ENCODE data around the gene EGFL8.
A peak's percentile ranks its signal among the peaks of the same experiment; 100 is the strongest.

The EGFL8 gene

GRCh38 chr6:32175711-32176475 lies 11.5 kb downstream of the EGFL8 start, which contains the start of gene AGPAT1:
AGPAT1 (minus strand) TSS chr6:32176084; CDS start chr6:32171496, 4,588 bp downstream.
- Histone ChIP-seq H3K9ac (ENCODE audit: low read depth in 1 of 2, low read length in 2 of 2) (peak within 1 kb of the TSS; percentile 84 to 98), H3K27me3 (ENCODE audit: control insufficient read depth in 1 of 2, insufficient read depth in 2 of 2, low read length in 2 of 2) (no peaks in the 10 kb centered on the region), H3K4me1 (ENCODE audit: control insufficient read depth in 1 of 2, insufficient read depth in 2 of 2, low read length in 2 of 2) (peaks cover 46 to 51% of the 10 kb centered on the region in 2 donors), H3K4me3 (ENCODE audit: low read depth in 1 of 2, low read length in 2 of 2) (peak within 1 kb of the TSS; percentile 85 to 91), H3K36me3 (ENCODE audit: control insufficient read depth in 1 of 2, insufficient read depth in 2 of 2, low read length in 2 of 2) (peaks cover 3 to 14% of the 10 kb centered on the region in 2 donors), H3K9me3 (ENCODE audit: control insufficient read depth in 1 of 2, low read length in 2 of 2) (no peaks in the 10 kb centered on the region), H3K27ac (ENCODE audit: low read depth, low read length) (peak within 1 kb of the TSS; percentile 94)

DNA sequence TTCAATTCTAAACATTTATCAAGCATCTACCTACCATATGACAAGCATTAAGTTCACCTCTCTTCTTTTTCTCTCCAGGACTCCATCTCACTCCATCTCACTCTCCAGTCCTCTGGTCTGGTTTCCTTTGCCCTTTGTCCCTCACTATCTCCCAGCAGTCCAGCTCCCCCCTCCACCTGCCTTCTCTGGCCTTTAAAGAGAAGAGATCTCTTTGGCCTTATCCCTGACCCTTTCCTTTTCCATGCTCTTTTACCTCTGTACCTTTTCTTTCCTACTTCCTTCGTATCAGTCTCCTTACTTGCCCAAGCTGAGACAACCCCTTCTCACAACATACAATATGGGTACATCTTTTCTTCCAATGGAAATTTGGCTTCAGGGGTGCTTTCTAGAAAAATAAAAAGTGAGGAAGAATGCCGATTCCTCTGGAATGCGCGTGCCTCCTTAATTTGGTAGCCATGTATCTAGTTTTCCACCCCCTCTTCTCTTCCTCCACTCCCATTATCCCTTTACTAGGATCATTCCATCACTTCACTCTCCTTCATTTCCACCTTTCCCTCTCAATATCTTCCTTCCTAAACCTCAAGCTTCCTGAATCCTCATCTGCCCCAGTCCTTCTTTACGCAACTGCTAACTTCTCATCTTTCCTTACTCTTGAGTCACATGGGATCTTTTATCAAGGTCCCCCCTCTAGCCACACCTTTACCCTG lies 12.2 kb downstream of the EGFL8 start:
- Histone ChIP-seq H3K9ac (ENCODE audit: low read depth in 1 of 2, low read length in 2 of 2) (peak overlapping the region; percentile 80 to 84), H3K27me3 (ENCODE audit: control insufficient read depth in 1 of 2, insufficient read depth in 2 of 2, low read length in 2 of 2) (no peaks in the 10 kb centered on the region), H3K4me3 (ENCODE audit: low read depth in 1 of 2, low read length in 2 of 2) (peak overlapping the region; percentile 78 to 85), H3K36me3 (ENCODE audit: control insufficient read depth in 1 of 2, insufficient read depth in 2 of 2, low read length in 2 of 2) (peaks cover 8 to 13% of the 10 kb centered on the region in 2 donors), H3K4me1 (ENCODE audit: control insufficient read depth in 1 of 2, insufficient read depth in 2 of 2, low read length in 2 of 2) (peaks cover 51 to 55% of the 10 kb centered on the region in 2 donors), H3K9me3 (ENCODE audit: control insufficient read depth in 1 of 2, low read length in 2 of 2) (no peaks in the 10 kb centered on the region), H3K27ac (ENCODE audit: low read depth, low read length) (peak overlapping the region; percentile 94)

DNA sequence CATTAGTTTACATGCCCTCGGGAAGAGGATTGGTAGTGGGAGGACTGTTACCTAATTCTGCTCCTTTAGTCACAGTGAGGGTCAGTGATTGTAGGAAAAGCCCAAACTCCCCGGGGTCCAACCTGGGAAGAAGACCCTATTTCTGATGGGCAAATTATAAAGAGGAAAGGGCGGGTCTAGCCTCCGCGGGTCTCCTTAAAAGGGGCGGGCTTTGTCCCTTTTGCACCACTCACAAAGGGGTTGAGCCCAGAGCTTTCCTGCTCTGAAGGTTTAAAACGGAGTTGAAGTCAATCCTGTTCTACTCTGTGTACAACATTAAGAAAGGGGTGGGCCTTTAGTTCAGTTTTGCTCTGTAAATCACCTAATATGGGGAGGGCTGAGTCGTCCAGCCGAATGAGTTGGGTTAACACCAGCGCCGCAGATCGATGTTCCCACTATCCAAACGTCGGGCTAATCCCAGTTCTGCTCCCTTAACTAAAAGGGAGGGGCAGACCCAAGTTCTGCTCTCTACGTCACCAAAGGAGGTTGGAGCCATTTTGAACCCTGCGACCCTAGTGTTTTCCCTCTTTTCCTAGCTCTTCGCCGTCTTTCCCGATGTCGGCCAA lies 12.9 kb downstream of the EGFL8 start:
- H3K27me3 ChIP-seq (ENCODE audit: control insufficient read depth in 1 of 2, insufficient read depth in 2 of 2, low read length in 2 of 2): no peaks in the 10 kb centered on the region
- peaks cover 8 to 14% of the 10 kb centered on the region in 2 donors for H3K36me3 ChIP-seq (ENCODE audit: control insufficient read depth in 1 of 2, insufficient read depth in 2 of 2, low read length in 2 of 2)
- peak overlapping the region; percentile 78 to 85 for H3K4me3 ChIP-seq (ENCODE audit: low read depth in 1 of 2, low read length in 2 of 2)
- peak overlapping the region; percentile 94 for H3K27ac ChIP-seq (ENCODE audit: low read depth, low read length)
- no peaks in the 10 kb centered on the region for H3K9me3 ChIP-seq (ENCODE audit: control insufficient read depth in 1 of 2, low read length in 2 of 2)
- peaks cover 51 to 59% of the 10 kb centered on the region in 2 donors for H3K4me1 ChIP-seq (ENCODE audit: control insufficient read depth in 1 of 2, insufficient read depth in 2 of 2, low read length in 2 of 2)
- peak overlapping the region; percentile 80 to 84 for H3K9ac ChIP-seq (ENCODE audit: low read depth in 1 of 2, low read length in 2 of 2)

- peak within 1 kb of the TSS; percentile 84 to 95 for H3K9ac ChIP-seq (ENCODE audit: low read depth in 1 of 2, low read length in 2 of 2)
- peaks cover 8 to 21% of the 10 kb centered on the region in 2 donors for H3K36me3 ChIP-seq (ENCODE audit: control insufficient read depth in 1 of 2, insufficient read depth in 2 of 2, low read length in 2 of 2)
- no peaks in the 10 kb centered on the region for H3K9me3 ChIP-seq (ENCODE audit: control insufficient read depth in 1 of 2, low read length in 2 of 2)
- H3K4me1 ChIP-seq (ENCODE audit: control insufficient read depth in 1 of 2, insufficient read depth in 2 of 2, low read length in 2 of 2): peaks cover 47 to 57% of the 10 kb centered on the region in 2 donors
- peak within 1 kb of the TSS; percentile 85 to 98 for H3K4me3 ChIP-seq (ENCODE audit: low read depth in 1 of 2, low read length in 2 of 2)
- no peaks in the 10 kb centered on the region for H3K27me3 ChIP-seq (ENCODE audit: control insufficient read depth in 1 of 2, insufficient read depth in 2 of 2, low read length in 2 of 2)
- peak within 1 kb of the TSS; percentile 94 for H3K27ac ChIP-seq (ENCODE audit: low read depth, low read length)
Observed at GRCh38 chr6:32177788-32178546, 13.6 kb downstream of the EGFL8 start, which contains the start of gene RNF5. RNF5 (plus strand) TSS chr6:32178405; CDS start chr6:32178512, 107 bp downstream.

- H3K4me1 ChIP-seq (ENCODE audit: control insufficient read depth in 1 of 2, insufficient read depth in 2 of 2, low read length in 2 of 2): peaks cover 43 to 53% of the 10 kb centered on the region in 2 donors
- no peaks in the 10 kb centered on the region for H3K9me3 ChIP-seq (ENCODE audit: control insufficient read depth in 1 of 2, low read length in 2 of 2)
- peak overlapping the region; percentile 94 for H3K27ac ChIP-seq (ENCODE audit: low read depth, low read length)
- no peaks in the 10 kb centered on the region for H3K27me3 ChIP-seq (ENCODE audit: control insufficient read depth in 1 of 2, insufficient read depth in 2 of 2, low read length in 2 of 2)
- peak overlapping the region; percentile 85 to 98 for H3K4me3 ChIP-seq (ENCODE audit: low read depth in 1 of 2, low read length in 2 of 2)
- H3K36me3 ChIP-seq (ENCODE audit: control insufficient read depth in 1 of 2, insufficient read depth in 2 of 2, low read length in 2 of 2): peaks cover 8 to 29% of the 10 kb centered on the region in 2 donors
- peak overlapping the region; percentile 81 to 95 for H3K9ac ChIP-seq (ENCODE audit: low read depth in 1 of 2, low read length in 2 of 2)
Observed at GRCh38 chr6:32178547-32179440, 14.4 kb downstream of the EGFL8 start.

DNA sequence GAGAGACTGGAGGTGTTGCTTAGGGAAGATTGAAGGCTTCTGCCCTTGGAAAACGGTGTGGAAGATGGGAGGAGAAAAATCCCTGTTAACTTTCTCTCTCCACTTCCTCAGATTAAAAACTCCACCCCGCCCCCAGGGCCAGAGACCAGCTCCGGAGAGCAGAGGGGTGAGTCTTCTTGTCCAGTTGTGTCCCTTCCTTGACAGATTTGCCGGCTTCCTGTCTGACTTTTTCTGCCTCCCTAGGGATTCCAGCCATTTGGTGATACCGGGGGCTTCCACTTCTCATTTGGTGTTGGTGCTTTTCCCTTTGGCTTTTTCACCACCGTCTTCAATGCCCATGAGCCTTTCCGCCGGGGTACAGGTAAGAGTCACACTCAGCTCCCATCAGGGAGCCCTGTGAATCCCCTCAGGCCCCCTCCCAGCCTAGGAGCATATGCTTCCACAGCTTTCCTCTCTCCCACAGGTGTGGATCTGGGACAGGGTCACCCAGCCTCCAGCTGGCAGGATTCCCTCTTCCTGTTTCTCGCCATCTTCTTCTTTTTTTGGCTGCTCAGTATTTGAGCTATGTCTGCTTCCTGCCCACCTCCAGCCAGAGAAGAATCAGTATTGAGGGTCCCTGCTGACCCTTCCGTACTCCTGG lies 15.5 kb downstream of the EGFL8 start:
- peak overlapping the region; percentile 81 to 95 for H3K9ac ChIP-seq (ENCODE audit: low read depth in 1 of 2, low read length in 2 of 2)
- H3K27me3 ChIP-seq (ENCODE audit: control insufficient read depth in 1 of 2, insufficient read depth in 2 of 2, low read length in 2 of 2): no peaks in the 10 kb centered on the region
- peaks cover 35 to 45% of the 10 kb centered on the region in 2 donors for H3K4me1 ChIP-seq (ENCODE audit: control insufficient read depth in 1 of 2, insufficient read depth in 2 of 2, low read length in 2 of 2)
- peak overlapping the region; percentile 85 to 98 for H3K4me3 ChIP-seq (ENCODE audit: low read depth in 1 of 2, low read length in 2 of 2)
- peaks cover 11 to 29% of the 10 kb centered on the region in 2 donors for H3K36me3 ChIP-seq (ENCODE audit: control insufficient read depth in 1 of 2, insufficient read depth in 2 of 2, low read length in 2 of 2)
- H3K27ac ChIP-seq (ENCODE audit: low read depth, low read length): no peak overlapping the region
- H3K9me3 ChIP-seq (ENCODE audit: control insufficient read depth in 1 of 2, low read length in 2 of 2): no peaks in the 10 kb centered on the region

- Histone ChIP-seq H3K4me3 (ENCODE audit: low read depth in 1 of 2, low read length in 2 of 2) (no peak overlapping the region), H3K27me3 (ENCODE audit: control insufficient read depth in 1 of 2, insufficient read depth in 2 of 2, low read length in 2 of 2) (no peaks in the 10 kb centered on the region), H3K9ac (ENCODE audit: low read depth in 1 of 2, low read length in 2 of 2) (no peak overlapping the region), H3K9me3 (ENCODE audit: control insufficient read depth in 1 of 2, low read length in 2 of 2) (no peaks in the 10 kb centered on the region), H3K4me1 (ENCODE audit: control insufficient read depth in 1 of 2, insufficient read depth in 2 of 2, low read length in 2 of 2) (peaks cover 29 to 36% of the 10 kb centered on the region in 2 donors), H3K27ac (ENCODE audit: low read depth, low read length) (no peak overlapping the region), H3K36me3 (ENCODE audit: control insufficient read depth in 1 of 2, insufficient read depth in 2 of 2, low read length in 2 of 2) (peaks cover 11 to 29% of the 10 kb centered on the region in 2 donors)
Observed at GRCh38 chr6:32181148-32181702, 16.8 kb downstream of the EGFL8 start.

- H3K4me1 ChIP-seq (ENCODE audit: control insufficient read depth in 1 of 2, insufficient read depth in 2 of 2, low read length in 2 of 2): peaks cover 24 to 33% of the 10 kb centered on the region in 2 donors
- no peak overlapping the region for H3K27ac ChIP-seq (ENCODE audit: low read depth, low read length)
- peaks cover 18 to 37% of the 10 kb centered on the region in 2 donors for H3K36me3 ChIP-seq (ENCODE audit: control insufficient read depth in 1 of 2, insufficient read depth in 2 of 2, low read length in 2 of 2)
- H3K4me3 ChIP-seq (ENCODE audit: low read depth in 1 of 2, low read length in 2 of 2): no peak overlapping the region
- no peaks in the 10 kb centered on the region for H3K27me3 ChIP-seq (ENCODE audit: control insufficient read depth in 1 of 2, insufficient read depth in 2 of 2, low read length in 2 of 2)
- H3K9ac ChIP-seq (ENCODE audit: low read depth in 1 of 2, low read length in 2 of 2): no peak overlapping the region
- H3K9me3 ChIP-seq (ENCODE audit: control insufficient read depth in 1 of 2, low read length in 2 of 2): no peaks in the 10 kb centered on the region
Observed at GRCh38 chr6:32181915-32182529, 17.6 kb downstream of the EGFL8 start.

Data from duodenal mucosa (tissue), 2 donors.